Activated CD8-positive, alpha-beta memory T cell treated with anti-CD3 and anti-CD28 coated beads for 1 hour (primary cell): ENCODE data around the gene NDUFB3.

Experiments used
- DNase-seq, 2 donors: peaks; one replicate each; pipeline ENCODE4 v3.0.0-alpha.2; 2020; ENCODE audit warnings: low read depth in 1 of 2; ENCODE audit errors: extremely low read depth in 1 of 2

The NDUFB3 gene

DNA sequence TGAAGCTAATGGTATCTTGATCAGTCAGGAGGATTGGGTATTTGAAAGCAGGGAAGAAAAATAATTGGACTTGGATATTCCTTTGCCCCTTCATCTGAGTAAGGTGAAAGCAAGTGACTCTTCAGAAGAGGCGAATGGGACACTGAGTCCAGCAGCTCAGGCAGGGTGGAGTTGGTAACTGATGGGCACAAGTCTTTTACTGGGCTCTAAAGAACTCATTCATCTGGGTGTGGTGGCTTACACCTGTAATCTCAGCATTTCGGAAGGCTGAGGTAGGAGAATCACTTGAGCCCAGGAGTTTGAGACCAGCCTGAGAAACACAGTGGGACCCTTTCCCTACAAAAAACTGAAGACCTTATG, 55.3 kb downstream of the NDUFB3 start:
- no peak for DNase-seq

DNA sequence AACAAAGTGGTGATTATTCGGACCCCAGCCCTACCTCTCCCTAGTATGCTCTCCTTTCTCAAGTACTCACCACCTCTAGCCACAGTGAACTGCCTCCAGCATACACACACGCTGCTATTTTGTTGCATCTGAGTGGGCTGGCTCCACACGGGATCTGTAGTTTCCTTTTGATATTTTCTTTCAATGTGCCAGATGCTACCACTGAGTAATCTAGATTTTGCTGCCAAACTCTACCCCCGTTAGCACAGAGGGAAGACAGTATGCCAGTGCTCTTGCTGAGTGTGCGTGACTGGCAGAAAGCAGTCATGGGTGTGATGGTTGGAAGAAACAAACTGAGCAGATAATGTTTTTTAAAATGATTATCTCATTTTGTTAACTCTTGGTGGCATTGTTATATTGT, 55.8 kb downstream of the NDUFB3 start:
- no peak for DNase-seq

DNA sequence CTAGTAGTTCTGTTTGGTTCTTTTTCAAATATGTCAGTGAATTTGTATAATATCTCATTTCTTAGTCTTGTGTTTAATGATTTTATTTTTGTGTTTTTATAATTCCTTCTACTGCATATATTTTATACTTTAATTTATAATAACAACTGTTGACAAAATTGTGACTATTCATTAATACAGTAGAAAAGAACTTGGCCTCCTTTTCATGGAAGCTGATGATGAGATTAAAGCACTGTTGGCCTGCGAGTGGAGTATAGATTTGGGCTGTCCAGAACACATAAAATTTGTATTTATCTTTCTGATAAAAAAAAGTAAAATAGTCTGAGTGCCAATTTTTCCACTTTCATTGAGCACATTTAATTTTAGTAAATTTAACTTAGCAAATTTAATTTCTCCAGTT, 56.2 kb downstream of the NDUFB3 start:
- DNase-seq, result no peak

DNA sequence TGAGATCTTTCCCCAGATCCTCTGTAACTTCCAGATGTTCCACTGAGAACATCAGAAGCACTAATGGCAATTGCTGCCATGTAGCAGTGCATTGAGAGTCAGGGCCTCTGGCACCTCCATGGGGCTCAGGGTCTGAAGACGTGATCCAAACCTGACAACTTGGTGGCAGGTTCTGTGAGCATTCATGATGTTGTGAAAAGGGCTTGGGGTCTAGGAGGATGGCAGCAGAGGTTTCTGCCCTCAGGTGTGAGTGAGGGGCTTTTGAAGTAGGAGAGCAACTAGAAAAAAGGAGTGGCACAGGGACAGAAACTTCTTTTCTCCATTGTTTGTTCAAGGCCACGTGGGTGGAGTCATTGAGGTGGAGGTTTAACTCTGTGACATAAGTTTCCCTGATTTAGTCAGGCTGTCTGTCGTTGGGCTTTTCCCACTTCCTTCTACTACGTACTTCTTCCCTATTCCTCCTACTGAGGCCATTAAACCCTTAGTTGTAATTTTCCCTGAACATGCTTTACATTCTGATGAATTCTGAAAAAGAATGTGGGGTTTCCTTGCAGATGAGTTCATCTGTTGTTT, 57.2 kb downstream of the NDUFB3 start:
- DNase-seq, result no peak

DNA sequence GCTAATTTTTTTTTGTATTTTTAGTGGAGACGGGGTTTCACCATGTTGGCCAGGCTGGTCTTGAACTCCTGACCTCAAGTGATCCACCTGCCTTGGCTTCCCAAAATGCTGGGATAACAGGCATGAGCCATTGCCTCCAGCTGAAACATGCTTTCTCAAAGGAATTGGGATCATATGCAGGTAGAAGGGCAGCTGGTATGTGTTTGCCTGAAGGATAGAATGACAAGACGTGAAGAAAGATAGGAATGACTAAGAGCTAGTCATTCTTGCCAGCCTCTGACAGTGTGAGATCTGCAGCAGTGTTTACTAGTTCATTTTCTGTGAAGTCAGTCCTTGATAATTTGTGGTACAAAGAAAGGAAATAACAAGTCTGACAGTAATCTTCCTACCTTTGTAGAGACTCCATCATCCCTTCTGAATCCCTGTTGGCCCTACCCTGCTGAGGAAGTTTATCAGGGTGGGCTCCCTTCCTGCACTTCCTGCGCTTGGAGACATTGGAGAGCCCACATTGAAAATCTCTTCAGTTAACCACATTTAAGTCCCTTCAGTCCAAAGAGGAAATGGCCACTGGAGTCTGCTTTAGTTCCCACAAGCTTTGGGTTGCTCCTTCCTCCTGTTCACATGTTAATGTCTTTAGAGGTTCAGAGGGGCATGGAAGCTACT, 58.9 kb downstream of the NDUFB3 start:
- no peak for DNase-seq

DNA sequence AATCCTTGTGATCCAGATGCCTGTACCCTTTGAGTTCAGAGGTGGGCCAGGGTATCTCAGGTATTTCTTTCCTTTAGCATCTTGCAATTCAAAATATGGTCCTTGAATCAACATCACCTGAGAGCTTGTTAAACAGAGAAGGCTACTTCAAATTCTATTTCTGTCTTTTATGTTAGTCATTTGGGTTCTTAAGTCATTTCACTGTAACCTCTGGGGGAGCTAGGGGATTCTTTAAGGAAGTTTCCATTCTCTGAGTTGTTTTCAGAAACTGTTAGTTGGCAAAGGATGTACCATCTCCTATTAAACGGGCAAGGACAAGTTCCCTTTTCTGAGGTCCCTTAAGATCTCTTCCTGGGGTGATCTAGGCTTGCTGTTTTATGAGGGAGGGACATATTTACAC, 60.7 kb downstream of the NDUFB3 start:
- no peak for DNase-seq
